ENCODE measurements around the gene MRPS17.
A peak's percentile ranks its signal among the peaks of the same experiment; 100 is the strongest.
"Not testable (repeated sequence)": the region's sequence is repeated elsewhere in the genome, so short reads cannot be mapped to it uniquely, and the experiment has no call there.

Gene MRPS17

GRCh38 chr7:55951637-55952351, at the start of gene MRPS17:
MRPS17 (plus strand) TSS chr7:55951877; CDS start chr7:55953196, 1,319 bp downstream.
- peak; percentile 87 to 90 (median 89) for DNase-seq (ENCODE audit: low read depth in 2 of 3, low spot score in 1 of 3)

GRCh38 chr7:55903985-55904759, 47.5 kb upstream of the MRPS17 start:
- DNase-seq (ENCODE audit: low read depth in 2 of 3, low spot score in 1 of 3): no peak

DNA sequence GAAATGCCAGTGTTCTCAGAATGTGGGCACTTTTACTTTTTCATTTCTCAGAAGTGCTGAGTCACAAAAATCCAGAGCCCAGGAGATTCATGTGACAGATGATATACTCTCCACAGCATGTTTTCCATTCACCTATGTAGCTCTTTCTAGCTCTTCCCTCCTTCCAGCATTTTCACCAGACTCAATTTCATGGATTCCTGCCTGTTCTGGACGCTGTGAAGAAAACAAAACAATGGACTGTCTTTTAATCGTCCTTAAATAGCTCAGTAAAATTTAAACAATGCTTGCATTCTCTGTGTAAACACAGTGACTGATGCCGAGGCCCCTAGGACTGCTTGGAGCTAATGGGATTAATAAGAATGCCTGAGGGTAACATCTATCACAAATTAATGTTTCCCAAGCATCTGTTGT, 38.9 kb upstream of the MRPS17 start:
- no peak for DNase-seq (ENCODE audit: low read depth in 2 of 3, low spot score in 1 of 3)

DNA sequence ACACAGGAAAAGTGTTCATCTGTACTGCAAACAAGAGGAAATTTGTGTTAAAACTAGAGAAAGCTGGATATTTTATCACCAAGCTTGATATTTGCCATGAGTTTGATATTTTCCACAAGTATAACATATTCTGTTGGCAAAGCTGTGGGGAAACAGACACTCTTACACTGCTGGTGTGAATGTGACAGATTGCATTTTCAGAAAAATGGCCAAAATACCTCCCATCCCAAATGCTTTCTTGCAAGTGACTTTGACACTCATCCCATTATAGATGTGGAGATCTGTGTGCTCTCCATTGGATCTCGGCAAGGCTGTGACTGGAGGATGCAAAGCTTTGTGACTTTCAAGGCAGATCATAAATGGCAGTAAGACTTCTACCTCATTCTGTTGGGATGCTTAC, 33.9 kb upstream of the MRPS17 start:
- DNase-seq (ENCODE audit: low read depth in 2 of 3, low spot score in 1 of 3): no peak

DNA sequence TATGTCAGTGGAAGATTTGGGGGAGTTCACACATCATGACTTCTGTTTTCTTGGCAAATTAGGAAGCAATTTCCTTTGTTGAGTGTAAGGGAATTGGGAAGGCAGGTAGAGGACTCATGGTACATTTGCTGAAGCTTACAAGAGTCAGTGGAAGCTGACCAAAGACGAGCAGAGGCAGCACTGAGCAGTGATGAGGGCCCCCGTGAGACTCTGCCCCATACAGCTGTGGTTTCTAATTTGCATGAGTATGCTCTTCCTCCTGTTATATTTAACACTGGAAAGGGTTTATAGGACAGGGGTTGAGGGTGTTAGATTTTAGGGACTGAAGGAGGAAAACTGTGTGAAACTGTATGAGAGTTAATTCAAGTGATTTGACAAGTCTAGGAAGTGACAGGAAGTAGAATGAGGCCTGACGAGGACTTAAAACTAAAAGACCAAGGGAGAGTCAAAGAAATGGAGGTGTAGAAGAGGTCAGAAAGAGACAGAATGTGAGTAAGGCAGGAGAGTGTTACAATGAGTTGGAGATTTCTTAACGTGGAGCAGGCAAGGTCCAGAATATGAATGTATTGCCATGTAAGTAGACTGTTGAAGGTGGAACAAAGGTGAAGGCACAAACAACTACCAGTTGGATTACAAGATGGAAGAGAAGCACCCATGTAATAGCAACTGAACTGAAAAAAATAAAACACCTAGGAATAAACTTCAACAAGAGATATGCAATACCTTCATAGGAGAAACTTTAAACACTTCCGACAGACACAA, 23.5 kb upstream of the MRPS17 start:
- DNase-seq (ENCODE audit: low read depth in 2 of 3, low spot score in 1 of 3): no peak

DNA sequence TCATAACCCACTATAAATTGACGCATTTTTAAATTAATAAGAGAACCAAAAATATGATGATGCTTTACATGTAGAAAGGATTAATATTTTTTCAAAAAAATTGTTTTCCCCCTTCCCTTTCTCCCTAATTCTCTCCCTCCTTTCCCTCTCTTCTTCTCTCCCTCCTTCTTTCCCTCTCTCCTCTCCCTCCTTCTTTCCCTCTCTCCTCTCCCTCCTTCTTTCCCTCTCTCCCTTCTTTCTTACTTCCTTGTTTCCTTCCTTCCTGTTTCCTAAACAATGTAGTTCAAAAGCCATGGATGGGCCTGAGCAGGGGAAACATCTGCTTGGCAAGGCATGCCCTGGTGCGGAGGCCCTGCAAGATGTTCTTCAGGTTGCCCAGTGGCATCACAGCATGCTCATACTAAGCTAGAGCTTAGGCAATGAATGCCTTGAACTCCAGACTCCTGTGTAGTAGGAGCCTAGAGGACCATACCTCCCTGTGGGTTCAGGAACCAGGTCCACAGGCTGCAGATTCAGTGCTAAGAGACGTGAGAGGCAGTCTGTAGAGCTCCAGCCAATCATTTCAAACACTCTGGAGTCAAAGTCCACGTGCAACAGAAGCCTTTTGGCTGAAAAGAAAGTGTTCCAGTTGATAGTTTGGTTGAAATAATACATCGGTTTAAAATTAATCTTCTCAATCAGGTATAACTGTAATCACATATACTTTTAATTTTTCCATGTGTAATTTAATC, 20.1 kb upstream of the MRPS17 start:
- no peak for DNase-seq (ENCODE audit: low read depth in 2 of 3, low spot score in 1 of 3)

- DNase-seq (ENCODE audit: low read depth in 2 of 3, low spot score in 1 of 3): no peak
Measured at GRCh38 chr7:55939514-55940123, 12.1 kb upstream of the MRPS17 start.

DNA sequence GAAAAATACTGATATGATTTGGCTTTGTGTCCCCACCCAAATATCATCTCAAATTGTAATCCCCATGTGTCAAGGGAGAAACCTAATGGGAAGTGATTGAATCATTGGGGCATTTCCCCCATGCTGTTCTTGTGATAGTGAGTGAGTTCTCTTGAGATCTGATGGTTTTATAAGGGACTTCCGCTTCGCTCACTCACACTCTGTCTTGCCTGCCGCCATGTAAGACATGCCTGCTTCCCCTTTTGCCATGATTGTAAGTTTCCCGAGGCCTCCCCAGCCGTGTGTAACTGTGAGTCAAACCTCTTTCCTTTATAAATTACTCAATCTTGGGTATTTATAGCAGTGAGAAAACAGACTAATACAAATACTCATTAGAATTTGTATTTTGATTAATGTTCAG, 5.1 kb upstream of the MRPS17 start:
- no peak for DNase-seq (ENCODE audit: low read depth in 2 of 3, low spot score in 1 of 3)

- not testable (repeated sequence) for DNase-seq (ENCODE audit: low read depth in 2 of 3, low spot score in 1 of 3)
Measured at GRCh38 chr7:55952352-55952671, 635 bp downstream of the MRPS17 start.

DNA sequence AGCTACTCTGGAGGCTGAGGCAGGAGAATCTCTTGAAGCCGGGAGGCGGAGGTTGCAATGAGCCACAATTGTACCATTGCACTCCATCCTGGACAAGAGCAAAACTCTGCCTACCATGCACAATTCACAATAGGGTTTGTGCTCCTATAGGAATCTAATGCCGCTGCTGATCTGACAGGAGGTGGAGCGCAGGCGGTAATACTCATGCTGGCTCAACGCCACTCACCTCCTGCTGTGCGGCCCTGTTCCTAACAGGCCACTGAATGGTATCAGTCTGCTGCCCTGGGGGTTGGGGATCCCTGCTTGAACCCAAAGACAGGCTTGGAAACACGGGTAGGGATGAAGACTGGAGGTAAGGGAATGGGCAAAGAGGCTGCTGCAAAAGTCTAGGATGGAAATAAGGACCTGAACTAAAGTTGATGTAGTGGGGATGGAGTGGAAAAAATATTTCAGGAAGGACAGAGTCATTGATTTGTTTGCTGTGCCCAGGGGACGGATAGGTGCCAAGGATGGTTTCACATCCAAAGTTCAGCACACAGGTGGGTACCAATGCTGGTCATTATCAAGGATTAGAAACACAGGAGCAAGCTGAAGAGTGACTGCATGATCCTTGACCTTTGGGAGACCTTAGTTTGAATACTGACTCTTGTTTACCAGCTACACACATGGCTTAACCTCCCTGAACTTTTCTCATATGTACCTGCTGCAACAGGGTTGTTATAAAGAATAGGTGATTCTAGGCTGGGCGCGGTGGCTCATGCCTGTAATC, 2.2 kb downstream of the MRPS17 start:
- no peak for DNase-seq (ENCODE audit: low read depth in 2 of 3, low spot score in 1 of 3)

DNA sequence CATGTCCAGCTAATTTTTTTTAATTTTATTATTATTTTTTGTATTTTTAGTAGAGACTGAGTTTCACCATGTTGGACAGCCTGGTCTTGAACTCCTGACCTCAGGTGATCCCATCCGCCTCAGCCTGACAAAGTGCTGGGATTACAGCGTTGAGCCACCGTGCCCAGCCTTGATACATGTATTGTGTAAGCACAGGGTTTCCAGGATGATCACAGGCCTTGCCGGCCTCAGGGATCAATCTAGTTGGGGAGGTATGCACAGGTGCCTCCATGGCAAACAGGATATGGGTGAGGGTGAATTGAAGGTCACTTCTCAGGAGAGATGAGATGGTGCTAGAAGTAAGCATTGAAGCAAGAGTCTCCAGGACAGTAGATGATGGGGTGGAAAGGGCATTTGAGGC, 5.5 kb downstream of the MRPS17 start:
- no peak for DNase-seq (ENCODE audit: low read depth in 2 of 3, low spot score in 1 of 3)

DNA sequence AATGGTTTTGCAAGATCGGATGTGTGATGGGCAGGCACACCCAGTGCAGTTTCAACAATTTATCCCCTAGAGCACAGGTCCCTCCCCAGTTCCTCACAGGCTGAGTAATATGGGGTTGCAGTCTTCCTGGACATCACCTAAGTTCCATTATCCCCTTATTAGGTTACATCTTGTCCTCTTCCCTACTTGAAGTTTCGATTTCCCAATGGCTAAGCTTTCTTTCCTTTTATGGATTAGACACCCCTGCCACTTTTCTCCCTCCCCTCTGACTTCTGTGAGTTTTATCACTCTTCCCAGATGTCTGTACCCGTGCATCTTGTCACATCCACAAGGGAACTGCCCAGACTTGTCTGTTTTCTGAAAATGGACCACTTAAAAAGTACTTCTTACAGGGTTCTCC, 10.3 kb downstream of the MRPS17 start:
- no peak for DNase-seq (ENCODE audit: low read depth in 2 of 3, low spot score in 1 of 3)

DNA sequence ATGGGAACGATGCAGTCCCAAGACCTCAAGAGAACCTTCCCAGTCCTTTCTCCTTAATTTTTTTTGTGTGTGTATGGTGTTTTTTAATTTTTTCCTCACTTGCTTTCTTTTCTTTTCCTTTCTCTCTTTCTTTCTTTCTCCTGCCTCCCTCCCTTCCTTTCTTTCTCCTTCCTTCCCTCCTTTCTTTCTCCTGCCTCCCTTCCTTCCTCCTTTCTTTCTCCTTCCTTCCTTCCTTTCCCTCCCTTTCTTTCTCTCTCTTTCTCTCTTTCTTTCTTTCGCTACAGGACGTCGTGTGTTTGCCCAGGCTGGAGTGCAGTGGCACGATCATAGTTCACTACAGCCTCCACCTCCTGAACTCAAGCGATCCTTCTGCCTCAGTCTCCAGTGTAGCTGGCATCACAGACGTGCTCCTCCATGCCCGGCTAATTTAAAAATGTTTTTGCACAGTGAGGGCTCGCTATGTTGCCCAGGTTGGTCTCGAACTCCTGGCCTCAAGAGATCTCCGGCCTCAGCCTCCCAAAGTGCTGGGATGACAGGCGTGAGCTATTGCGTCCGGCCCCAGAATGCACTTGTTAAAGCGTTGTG, 12.0 kb downstream of the MRPS17 start:
- DNase-seq (ENCODE audit: low read depth in 2 of 3, low spot score in 1 of 3): no peak

- peak; percentile 29 to 58 (median 45) for DNase-seq (ENCODE audit: low read depth in 2 of 3, low spot score in 1 of 3)
Measured at GRCh38 chr7:55964261-55965099, 12.8 kb downstream of the MRPS17 start, which contains the start of gene NIPSNAP2. NIPSNAP2 (plus strand) TSS chr7:55964585; CDS start chr7:55964610, 25 bp downstream.

DNA sequence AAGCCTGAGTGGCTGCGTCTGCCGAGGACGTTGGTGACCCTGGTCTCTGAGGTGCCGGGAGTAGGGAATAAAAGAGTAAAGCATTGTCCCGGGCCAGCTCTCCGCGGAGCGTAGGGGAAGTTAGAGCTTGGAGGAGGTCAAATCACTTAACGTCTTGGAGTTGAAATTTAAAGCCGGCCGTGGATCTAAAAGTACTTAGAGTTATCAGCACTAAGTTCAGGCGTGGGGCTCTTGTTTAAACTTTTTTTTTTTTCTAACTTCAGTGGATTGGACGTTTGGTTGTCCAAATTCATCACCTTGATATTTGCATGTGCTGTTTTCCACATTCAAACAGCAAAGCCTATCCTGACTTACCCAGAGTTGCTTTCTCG, 13.4 kb downstream of the MRPS17 start:
- peak in 1 of 3 donors; percentile 14 for DNase-seq (ENCODE audit: low read depth in 2 of 3, low spot score in 1 of 3)

DNA sequence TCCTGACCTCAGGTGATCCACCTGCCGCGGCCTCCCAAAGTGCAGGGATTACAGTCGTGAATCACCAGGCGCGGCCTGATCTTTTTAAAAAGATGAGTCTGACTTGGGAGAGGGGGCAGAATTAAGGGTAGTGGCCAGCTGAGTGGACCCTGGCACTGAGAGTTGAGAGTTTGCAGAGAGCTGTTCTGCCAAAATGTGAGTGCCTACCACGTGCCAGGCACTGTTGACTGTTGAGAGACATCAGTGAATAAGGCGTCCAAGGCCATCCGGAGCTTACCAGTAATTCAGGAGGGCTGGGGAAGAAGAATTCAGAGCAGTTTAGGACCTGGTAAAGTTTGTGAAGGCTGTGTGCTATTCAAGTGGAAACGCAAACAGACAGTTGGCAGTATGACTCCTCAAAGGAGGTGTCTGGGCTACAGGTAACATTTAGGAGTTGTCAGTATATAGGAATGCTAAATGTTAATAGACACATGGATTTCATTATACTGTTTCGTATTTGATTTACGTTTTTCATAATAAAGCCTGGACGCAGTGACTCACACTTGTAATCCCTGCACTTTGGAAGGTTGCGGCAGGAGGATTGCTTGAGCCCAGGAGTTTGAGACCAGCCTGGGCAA, 14.2 kb downstream of the MRPS17 start:
- no peak for DNase-seq (ENCODE audit: low read depth in 2 of 3, low spot score in 1 of 3)

DNA sequence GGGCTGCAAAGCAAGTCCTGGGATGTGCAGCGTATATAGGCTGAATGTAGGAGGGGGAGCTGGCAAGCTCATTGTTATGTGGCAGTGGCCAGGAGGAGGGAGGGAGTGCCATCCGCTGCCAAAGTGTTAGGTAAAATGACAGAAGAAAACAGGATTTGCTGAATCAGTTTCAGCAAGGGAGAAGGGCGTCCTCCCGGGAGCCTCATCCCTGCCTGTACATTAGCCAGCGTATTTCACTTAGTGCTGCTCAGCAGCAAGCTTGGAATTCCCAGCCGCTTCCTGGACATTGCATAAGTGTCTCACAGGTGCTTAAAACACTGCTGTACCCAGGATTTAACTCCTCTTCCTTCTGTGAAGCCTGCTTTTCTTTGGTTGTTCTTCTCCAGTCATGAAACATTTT, 15.2 kb downstream of the MRPS17 start:
- DNase-seq (ENCODE audit: low read depth in 2 of 3, low spot score in 1 of 3): no peak

DNA sequence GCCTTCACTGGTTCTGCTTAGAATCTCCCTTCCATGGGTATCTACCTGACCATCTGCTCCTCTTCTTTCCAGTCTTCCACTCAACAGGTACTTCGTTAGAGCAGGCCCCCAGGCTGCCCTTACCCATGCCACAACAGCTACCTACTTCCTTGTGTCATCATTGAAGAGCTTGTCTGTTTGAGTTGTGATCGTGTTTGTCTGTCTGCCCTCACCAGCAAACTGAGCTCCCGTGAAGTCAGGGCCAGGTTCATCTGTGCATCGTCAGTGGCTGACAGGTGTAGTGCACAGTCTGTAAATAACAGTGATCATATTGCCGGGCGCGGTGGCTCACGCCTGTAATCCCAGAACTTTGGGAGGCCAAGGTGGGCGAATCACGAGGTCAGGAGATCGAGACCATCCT, 17.7 kb downstream of the MRPS17 start:
- DNase-seq (ENCODE audit: low read depth in 2 of 3, low spot score in 1 of 3): no peak
